IMR-90 (cell line): ENCODE results near the gene TTC23. TPM values are rescaled to one million over a fixed set of nuclear protein-coding genes. Genes with fewer than 3 reads are reported as not detected.

Experiments used
- ATAC-seq: fragments of 200-7000 bp; cut with Tn5 transposase; 2 replicates; pipeline ENCODE4 v1.9.1; 2020; ENCODE audit warnings: low read depth, mild to moderate bottlenecking, moderate library complexity
- BruUV-seq: library from RNA; stranded (reverse); fragments of 400-500 nt; replicated peaks from 2 replicates; lab custom pipeline; 2021; lab: Mats Ljungman, UMichigan
- CTCF ChIA-PET: fragments of 300-600 bp; formaldehyde crosslinking; extraction: SDS; loops from one replicate; lab custom pipeline; 2021; ENCODE audit warnings: antibody characterized with exemption; lab: Yijun Ruan, JAX
- POLR2A ChIA-PET: fragments of 300-600 bp; sonication (Branson Sonifier 250); formaldehyde crosslinking; loops from one replicate; lab custom pipeline; 2022; ENCODE audit warnings: antibody characterized with exemption; ENCODE audit not compliant: unreplicated experiment; lab: Charles Lee
- DNase-seq: peaks from one replicate; pipeline ENCODE4 v3.0.0; 2013
- H2AFZ ChIP-seq: replicated peaks from 2 replicates; pipeline ENCODE3; 2013; ENCODE audit warnings: low read length, mild to moderate bottlenecking; ENCODE audit not compliant: poor library complexity
- H2AK5ac ChIP-seq: 2 replicates; pipeline ENCODE4 v1.6.1; 2013; ENCODE audit warnings: low read depth, low read length, inconsistent platforms
- H2AK9ac ChIP-seq: replicated peaks from 2 replicates; pipeline ENCODE3; 2013; ENCODE audit warnings: mild to moderate bottlenecking, low read depth, low read length, moderate library complexity; ENCODE audit not compliant: poor library complexity
- H2BK120ac ChIP-seq: 2 replicates; pipeline ENCODE4 v1.6.1; 2013; ENCODE audit warnings: low read depth, low read length, inconsistent platforms
- H2BK15ac ChIP-seq: 3 replicates; pipeline ENCODE4 v1.6.1; 2013; ENCODE audit warnings: low read depth, low read length, inconsistent platforms
- H2BK20ac ChIP-seq: 2 replicates; pipeline ENCODE4 v1.6.1; 2013; ENCODE audit warnings: low read depth, mild to moderate bottlenecking, inconsistent platforms, low read length, moderate library complexity
- H2BK5ac ChIP-seq: 2 replicates; pipeline ENCODE4 v1.6.1; 2013; ENCODE audit warnings: mild to moderate bottlenecking, low read depth, low read length, inconsistent platforms; ENCODE audit not compliant: poor library complexity, severe bottlenecking
- H3K14ac ChIP-seq: replicated peaks from 2 replicates; pipeline ENCODE4 v1.6.1; 2013; ENCODE audit warnings: low read depth, low read length, inconsistent platforms
- H3K18ac ChIP-seq: 2 replicates; pipeline ENCODE4 v1.6.1; 2013; ENCODE audit warnings: low read depth, low read length, control low read depth
- H3K23ac ChIP-seq: 2 replicates; pipeline ENCODE4 v1.6.1; 2013; ENCODE audit warnings: low read depth, low read length, inconsistent platforms
- H3K27ac ChIP-seq: 2 replicates; pipeline ENCODE4 v1.5.1; 2013; ENCODE audit warnings: mild to moderate bottlenecking, control low read depth, low read length; ENCODE audit not compliant: insufficient read depth
- H3K27me3 ChIP-seq: 2 replicates; pipeline ENCODE4 v1.6.1; 2013; ENCODE audit warnings: low read length; ENCODE audit not compliant: control insufficient read depth, insufficient read depth
- H3K36me3 ChIP-seq: 2 replicates; pipeline ENCODE4 v1.6.1; 2013; ENCODE audit warnings: low read length, mixed read lengths; ENCODE audit not compliant: control insufficient read depth, insufficient read depth
- H3K4ac ChIP-seq: 2 replicates; pipeline ENCODE4 v1.6.1; 2013; ENCODE audit warnings: low read depth, low read length, inconsistent platforms
- H3K4me1 ChIP-seq: 2 replicates; pipeline ENCODE4 v1.6.1; 2013; ENCODE audit warnings: low read length, mixed read lengths; ENCODE audit not compliant: control insufficient read depth, insufficient read depth
- H3K4me2 ChIP-seq: 2 replicates; pipeline ENCODE4 v1.6.1; 2013; ENCODE audit warnings: low read depth, mild to moderate bottlenecking, control low read depth, low read length, moderate library complexity
- H3K4me3 ChIP-seq: 2 replicates; pipeline ENCODE4 v1.5.1; 2013; ENCODE audit warnings: low read depth, mild to moderate bottlenecking, control low read depth, low read length, moderate library complexity; ENCODE audit not compliant: insufficient read depth
- H3K56ac ChIP-seq: 2 replicates; pipeline ENCODE4 v1.6.1; 2013; ENCODE audit warnings: low read length, inconsistent platforms; ENCODE audit not compliant: insufficient read depth; ENCODE audit errors: extremely low read depth
- H3K79me1 ChIP-seq, 2 experiments: 2 replicates each; pipeline ENCODE4 v1.6.1; 2013; ENCODE audit warnings: low read length in 2 of 2, inconsistent platforms in 1 of 2, low read depth in 1 of 2
- H3K9ac ChIP-seq: 2 replicates; pipeline ENCODE4 v1.6.1; 2013; ENCODE audit warnings: low read depth, low read length, control low read depth
- H3K9me1 ChIP-seq: 2 replicates; pipeline ENCODE4 v1.6.1; 2013; ENCODE audit warnings: low read length, inconsistent platforms; ENCODE audit not compliant: insufficient read depth
- H3K9me3 ChIP-seq: 2 replicates; pipeline ENCODE4 v1.6.1; 2013; ENCODE audit warnings: low read length; ENCODE audit not compliant: control insufficient read depth, insufficient read depth
- H4K20me1 ChIP-seq: 2 replicates; pipeline ENCODE4 v1.6.1; 2013; ENCODE audit warnings: low read length, inconsistent platforms; ENCODE audit not compliant: insufficient read depth
- H4K5ac ChIP-seq: 2 replicates; pipeline ENCODE4 v1.6.1; 2013; ENCODE audit warnings: mild to moderate bottlenecking, low read depth, low read length, control low read depth
- H4K8ac ChIP-seq, 2 experiments: 2 replicates each; pipeline ENCODE4 v1.6.1; 2013; ENCODE audit warnings: low read depth in 2 of 2, low read length in 2 of 2, control low read depth in 1 of 2, inconsistent platforms in 1 of 2
- H4K91ac ChIP-seq: 2 replicates; pipeline ENCODE4 v1.6.1; 2013; ENCODE audit warnings: low read depth, low read length, inconsistent platforms; ENCODE audit not compliant: insufficient read depth
- BHLHE40 ChIP-seq: fragments of 150-350 bp; IDR thresholded peaks from 2 replicates; pipeline ENCODE4 v1.6.1; 2016; ENCODE audit warnings: mild to moderate bottlenecking, low read depth, low read length
- CEBPB ChIP-seq: IDR thresholded peaks from 2 replicates; pipeline ENCODE4 v1.6.1; 2012; ENCODE audit warnings: low read depth, low read length, improper control_type of control experiment
- CHD1 ChIP-seq: IDR thresholded peaks from 2 replicates; pipeline ENCODE4 v1.6.1; 2012; ENCODE audit warnings: low read depth, low read length, improper control_type of control experiment
- FOS ChIP-seq: fragments of 150-350 bp; IDR thresholded peaks from 2 replicates; pipeline ENCODE4 v1.6.1; 2016; ENCODE audit warnings: low read depth, low read length
- MAFK ChIP-seq: IDR thresholded peaks from 2 replicates; pipeline ENCODE4 v1.6.1; 2012; ENCODE audit warnings: low read depth, low read length, improper control_type of control experiment
- MAZ ChIP-seq: IDR thresholded peaks from 2 replicates; pipeline ENCODE4 v1.6.1; 2012; ENCODE audit warnings: low read depth, mild to moderate bottlenecking, low read length, improper control_type of control experiment, moderate library complexity, borderline replicate concordance
- POLR2A ChIP-seq: IDR thresholded peaks from 2 replicates; pipeline ENCODE4 v1.6.1; 2012; ENCODE audit warnings: mild to moderate bottlenecking, low read depth, low read length
- RAD21 ChIP-seq: IDR thresholded peaks from 2 replicates; pipeline ENCODE4 v1.6.1; 2012; ENCODE audit warnings: low read length, improper control_type of control experiment
- RCOR1 ChIP-seq: IDR thresholded peaks from 2 replicates; pipeline ENCODE4 v1.6.1; 2012; ENCODE audit warnings: mild to moderate bottlenecking, low read length, improper control_type of control experiment; ENCODE audit not compliant: insufficient replicate concordance
- RFX5 ChIP-seq: IDR thresholded peaks from 2 replicates; pipeline ENCODE4 v1.8.0; 2012; ENCODE audit warnings: low read depth, mild to moderate bottlenecking, low read length, moderate library complexity
- USF2 ChIP-seq: fragments of 150-350 bp; IDR thresholded peaks from 2 replicates; pipeline ENCODE4 v1.6.1; 2017; ENCODE audit warnings: mild to moderate bottlenecking, antibody characterized with exemption, low read length, low read depth
- WGBS, 2 experiments: methylation state at CpG; one replicate each; pipeline versions ENCODE4 v1.1.5 to v1.1.7; 2013; ENCODE audit warnings: missing lambda C conversion rate in 2 of 2; ENCODE audit not compliant: insufficient read length in 1 of 2; ENCODE audit errors: extremely low coverage in 2 of 2; 5-methylcytosine and 5-hydroxymethylcytosine counted together
- dilution Hi-C: fragments of 300-500 bp; cut with HindIII; formaldehyde crosslinking; loops from one replicate; pipeline ENCODE4 v1.14.3; 2018; ENCODE audit warnings: low sequenced_read_pairs; ENCODE audit not compliant: unreplicated experiment
- in situ Hi-C: fragments of 300-500 bp; cut with MboI; formaldehyde crosslinking; loops from 3 replicates; pipeline ENCODE4 v1.14.3; 2019; ENCODE audit warnings: low sequenced_read_pairs, inconsistent platforms, mixed read lengths
- intact Hi-C: fragments of 100-400 bp; cut with micrococcal nuclease; formaldehyde crosslinking; loops from 2 replicates; pipeline ENCODE4 v1.10.0; 2022
- polyA plus RNA-seq, 3 experiments: library from polyadenylated mRNA; depleted of rRNA; stranded (reverse); fragments of >200 nt; gene quantifications; 2 replicates each; pipeline ENCODE4 v1.2.3, GENCODE V29; 2012; ENCODE audit warnings: low replicate concordance in 1 of 3
- total RNA-seq: library from RNA; depleted of rRNA; stranded (reverse); fragments of >200 nt; gene quantifications from 2 replicates; pipeline ENCODE4 v1.2.3, GENCODE V29; 2012
- TF ChIP-seq, protein P1 (sequence below): fragments of 150-350 bp; IDR thresholded peaks from 2 replicates; pipeline ENCODE4 v1.6.1; 2016; ENCODE audit warnings: low read depth, mild to moderate bottlenecking, low read length, moderate library complexity, borderline replicate concordance

Gene TTC23
- total and polyA plus RNA-seq, 2 of the 4 experiments (the other 2 are of a cell fraction) = 7.8 to 29.8 TPM

GRCh38 chr15:99096173-99096893 lies 153.0 kb downstream of the TTC23 start:
- Histone ChIP-seq H3K79me1 (no peaks in the 10 kb centered on the region), H2BK120ac (no peak overlapping the region), H3K4me3 (no peak overlapping the region), H2AK5ac (no peak overlapping the region), H3K4ac (no peak overlapping the region), H3K14ac (no peak overlapping the region), H2BK5ac (no peak overlapping the region), H3K4me1 (peaks cover 1% of the 10 kb centered on the region; the same call in 1 of the 2 replicates), H4K8ac (no peak overlapping the region), H3K36me3 (no peaks in the 10 kb centered on the region), H4K20me1 (no peaks in the 10 kb centered on the region), H2BK15ac (no peak overlapping the region), H3K4me2 (no peak overlapping the region), H3K18ac (no peak overlapping the region), H4K5ac (no peak overlapping the region), H3K23ac (no peak overlapping the region), H3K9ac (no peak overlapping the region), H4K91ac (no peak overlapping the region), H3K27me3 (peaks cover 12% of the 10 kb centered on the region), H3K9me1 (peaks cover 6% of the 10 kb centered on the region; the same call in 1 of the 2 replicates), H2BK20ac (no peak overlapping the region), H3K27ac (no peak overlapping the region), H2AFZ (no peak overlapping the region), H3K9me3 (no peaks in the 10 kb centered on the region), H3K56ac (no peak overlapping the region), H2AK9ac (no peak overlapping the region)
- TF ChIP-seq FOS (no peak), RCOR1 (no peak), POLR2A (no peak), RAD21 (no peak), MAFK (no peak), BHLHE40 (no peak), CHD1 (no peak), MAZ (no peak), RFX5 (no peak), USF2 (no peak), CEBPB (no peak)
- TF ChIP-seq, protein P1, sequence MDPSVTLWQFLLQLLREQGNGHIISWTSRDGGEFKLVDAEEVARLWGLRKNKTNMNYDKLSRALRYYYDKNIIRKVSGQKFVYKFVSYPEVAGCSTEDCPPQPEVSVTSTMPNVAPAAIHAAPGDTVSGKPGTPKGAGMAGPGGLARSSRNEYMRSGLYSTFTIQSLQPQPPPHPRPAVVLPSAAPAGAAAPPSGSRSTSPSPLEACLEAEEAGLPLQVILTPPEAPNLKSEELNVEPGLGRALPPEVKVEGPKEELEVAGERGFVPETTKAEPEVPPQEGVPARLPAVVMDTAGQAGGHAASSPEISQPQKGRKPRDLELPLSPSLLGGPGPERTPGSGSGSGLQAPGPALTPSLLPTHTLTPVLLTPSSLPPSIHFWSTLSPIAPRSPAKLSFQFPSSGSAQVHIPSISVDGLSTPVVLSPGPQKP = no peak
- dilution Hi-C loops = no loop called here
- no peak for DNase-seq
- BruUV-seq = no TSS peak
- in situ Hi-C loops = loop anchor here (5.0 kb wide), 1 partner anchor 116 kb away; no protein-coding TSS in a partner anchor
- ChIA-PET POLR2A (no interaction called here), CTCF (no interaction called here)
- 90% methylated on average over 4 of the region's 11 CpGs; no CpG with 5 or more reads in 1 of the 2 experiments for WGBS, 2 experiments
- intact Hi-C loops = no loop called here
- no peak for ATAC-seq
